DOHH2 (cell line): ENCODE measurements around the gene DENND1A.

Source experiments
- H3F3A ChIP-seq: fragments of 200-600 bp; sonication (generic), shearing (Covaris generic); 2 replicates; pipeline ENCODE4 v1.6.0; 2016; ENCODE audit warnings: antibody characterized with exemption, mild to moderate bottlenecking; ENCODE audit not compliant: control insufficient read depth, insufficient read depth
- H3K27ac ChIP-seq: fragments of 200-600 bp; sonication (generic); 2 replicates; pipeline ENCODE4 v1.5.1; 2014; ENCODE audit warnings: low read depth, mild to moderate bottlenecking, low read length, moderate library complexity
- H3K27me3 ChIP-seq: fragments of 200-600 bp; sonication (generic); 2 replicates; pipeline ENCODE4 v1.6.1; 2014; ENCODE audit warnings: mild to moderate bottlenecking, low read length, mixed read lengths; ENCODE audit not compliant: control insufficient read depth
- H3K36me3 ChIP-seq: fragments of 200-600 bp; sonication (generic); 2 replicates; pipeline ENCODE4 v1.6.1; 2014; ENCODE audit warnings: mild to moderate bottlenecking, low read length, moderate library complexity, mixed read lengths; ENCODE audit not compliant: control insufficient read depth
- H3K4me1 ChIP-seq: fragments of 200-600 bp; sonication (generic); 2 replicates; pipeline ENCODE4 v1.6.1; 2014; ENCODE audit warnings: mild to moderate bottlenecking, low read length, mixed read lengths; ENCODE audit not compliant: control insufficient read depth
- H3K4me2 ChIP-seq: fragments of 200-600 bp; sonication (generic); 2 replicates; pipeline ENCODE4 v1.6.0; 2014; ENCODE audit warnings: mild to moderate bottlenecking, low read length, moderate library complexity
- H3K4me3 ChIP-seq: fragments of 200-600 bp; sonication (generic); 2 replicates; pipeline ENCODE4 v1.5.1; 2014; ENCODE audit warnings: mild to moderate bottlenecking, low read length, mixed read lengths
- H3K79me2 ChIP-seq: fragments of 200-600 bp; sonication (generic); 2 replicates; pipeline ENCODE4 v1.6.1; 2014; ENCODE audit warnings: mild to moderate bottlenecking, low read length, mixed read lengths; ENCODE audit not compliant: control insufficient read depth
- H3K9me2 ChIP-seq: fragments of 200-600 bp; sonication (generic); replicated peaks from 2 replicates; pipeline ENCODE4 v1.6.1; 2014; ENCODE audit warnings: mild to moderate bottlenecking, low read length, mixed read lengths; ENCODE audit not compliant: control insufficient read depth
- H3K9me3 ChIP-seq: fragments of 200-600 bp; sonication (generic); 2 replicates; pipeline ENCODE4 v1.6.1; 2014; ENCODE audit warnings: antibody characterized with exemption, low read length, mixed read lengths; ENCODE audit not compliant: control insufficient read depth, insufficient read depth
- H4K20me1 ChIP-seq: fragments of 200-600 bp; sonication (generic); 2 replicates; pipeline ENCODE4 v1.6.0; 2014; ENCODE audit warnings: low read depth, mild to moderate bottlenecking, antibody characterized with exemption, low read length, moderate library complexity; ENCODE audit not compliant: control insufficient read depth, insufficient read depth
- EZH2phosphoT487 ChIP-seq: fragments of 200-600 bp; sonication (generic); IDR thresholded peaks from 2 replicates; pipeline ENCODE4 v1.6.1; 2017; ENCODE audit warnings: borderline replicate concordance, mild to moderate bottlenecking, antibody characterized with exemption, low read length, moderate library complexity, mixed read lengths
- TF ChIP-seq, protein P1 (sequence below): fragments of 200-600 bp; sonication (generic); IDR thresholded peaks from one replicate; pipeline ENCODE4 v1.5.1; 2014; ENCODE audit warnings: antibody characterized with exemption, mild to moderate bottlenecking, low read depth, low read length; ENCODE audit not compliant: poor library complexity, severe bottlenecking

Gene DENND1A

DNA sequence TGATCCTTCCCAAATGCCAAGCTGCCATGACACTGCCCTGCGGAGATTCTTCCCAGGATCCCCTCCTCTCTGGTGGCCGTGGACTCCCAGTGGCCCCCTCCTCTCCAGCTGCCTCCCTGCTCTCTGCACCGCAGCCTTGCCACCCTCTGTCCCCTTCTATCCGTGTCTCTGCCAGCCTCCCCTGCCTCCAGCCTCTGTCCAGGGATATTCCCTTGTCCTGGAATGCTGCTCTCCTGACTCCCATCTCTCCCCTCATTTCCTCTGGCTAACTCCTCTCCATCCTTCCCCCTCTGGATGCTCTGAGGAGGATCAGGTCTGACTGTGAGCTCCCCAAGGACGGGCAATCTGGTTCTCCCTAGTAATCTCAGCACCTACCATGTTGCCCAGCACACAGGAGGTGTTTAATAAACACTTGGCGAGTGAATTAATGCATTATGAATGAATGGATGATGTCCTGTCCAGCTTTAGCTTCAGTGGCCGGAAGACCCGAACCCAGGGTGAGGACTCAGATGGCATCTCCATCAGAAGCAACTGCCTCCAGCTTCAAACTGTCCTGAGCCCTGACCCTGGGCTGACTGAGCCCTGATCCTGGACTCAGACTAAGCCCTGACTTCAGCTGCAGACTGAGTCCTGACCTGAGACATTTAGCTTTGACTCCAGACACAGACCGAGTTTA lies 581.5 kb downstream of the DENND1A start:
- peak overlapping the region; percentile 38 for H3K27ac ChIP-seq
- H3K79me2 ChIP-seq: peaks cover 25% of the 10 kb centered on the region
- TF ChIP-seq, protein P1, sequence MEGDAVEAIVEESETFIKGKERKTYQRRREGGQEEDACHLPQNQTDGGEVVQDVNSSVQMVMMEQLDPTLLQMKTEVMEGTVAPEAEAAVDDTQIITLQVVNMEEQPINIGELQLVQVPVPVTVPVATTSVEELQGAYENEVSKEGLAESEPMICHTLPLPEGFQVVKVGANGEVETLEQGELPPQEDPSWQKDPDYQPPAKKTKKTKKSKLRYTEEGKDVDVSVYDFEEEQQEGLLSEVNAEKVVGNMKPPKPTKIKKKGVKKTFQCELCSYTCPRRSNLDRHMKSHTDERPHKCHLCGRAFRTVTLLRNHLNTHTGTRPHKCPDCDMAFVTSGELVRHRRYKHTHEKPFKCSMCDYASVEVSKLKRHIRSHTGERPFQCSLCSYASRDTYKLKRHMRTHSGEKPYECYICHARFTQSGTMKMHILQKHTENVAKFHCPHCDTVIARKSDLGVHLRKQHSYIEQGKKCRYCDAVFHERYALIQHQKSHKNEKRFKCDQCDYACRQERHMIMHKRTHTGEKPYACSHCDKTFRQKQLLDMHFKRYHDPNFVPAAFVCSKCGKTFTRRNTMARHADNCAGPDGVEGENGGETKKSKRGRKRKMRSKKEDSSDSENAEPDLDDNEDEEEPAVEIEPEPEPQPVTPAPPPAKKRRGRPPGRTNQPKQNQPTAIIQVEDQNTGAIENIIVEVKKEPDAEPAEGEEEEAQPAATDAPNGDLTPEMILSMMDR: no peak
- no peak for TF ChIP-seq EZH2phosphoT487

DNA sequence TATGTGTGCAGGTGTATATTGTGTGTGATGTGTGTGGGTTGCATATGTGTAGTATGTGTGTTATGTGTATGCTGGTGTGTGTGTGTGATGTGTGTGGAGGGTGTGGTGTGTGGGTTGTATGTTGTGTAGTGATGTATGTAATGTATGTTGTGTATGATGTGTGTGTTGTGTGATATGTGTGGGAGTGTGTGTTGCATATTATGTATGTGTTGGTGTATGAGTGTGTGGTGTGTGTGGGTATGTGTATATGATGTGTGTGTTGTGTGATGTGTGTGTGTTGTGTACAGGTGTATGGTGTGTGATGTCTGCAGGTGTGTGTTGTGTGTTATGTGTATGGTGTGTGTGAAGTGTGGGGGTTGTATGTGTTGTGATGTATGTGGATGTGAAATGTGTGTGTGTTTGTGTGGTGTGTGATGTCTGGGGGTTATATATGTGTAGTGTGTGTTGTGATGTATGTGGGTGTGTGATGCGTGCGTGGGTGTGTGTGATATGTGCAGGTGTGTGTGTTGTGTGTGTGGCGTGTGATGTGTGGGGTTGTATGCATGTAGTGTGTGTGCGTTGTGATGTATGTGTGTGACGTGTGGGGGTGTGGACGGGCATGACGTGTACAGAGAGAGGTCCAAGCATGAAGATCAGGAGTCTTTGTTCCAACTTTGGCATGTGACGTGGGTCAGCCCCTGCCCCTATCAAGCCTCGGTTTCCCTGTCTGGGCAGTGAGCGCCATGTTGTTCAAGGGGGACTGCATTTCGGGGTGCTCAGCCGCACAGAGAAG lies 582.5 kb downstream of the DENND1A start:
- H3K4me2 ChIP-seq: 0 out of 2 replicates have a peak overlapping the region, but pooled peaks have one; percentile 88
- peaks cover 45% of the 10 kb centered on the region for H3F3A ChIP-seq
- H3K27ac ChIP-seq: no peak overlapping the region
- H3K79me2 ChIP-seq: peaks cover 26% of the 10 kb centered on the region
- no peak for TF ChIP-seq EZH2phosphoT487
- TF ChIP-seq, protein P1: no peak
- H3K36me3 ChIP-seq: no peaks in the 10 kb centered on the region
- H3K9me2 ChIP-seq: no peaks in the 10 kb centered on the region
- H3K4me3 ChIP-seq: no peak overlapping the region
- no peaks in the 10 kb centered on the region for H3K27me3 ChIP-seq
- H3K9me3 ChIP-seq: no peaks in the 10 kb centered on the region
- H3K4me1 ChIP-seq: peaks cover 74% of the 10 kb centered on the region
- no peaks in the 10 kb centered on the region for H4K20me1 ChIP-seq

More for the DNA sequence above, 581.5 kb downstream of the DENND1A start:
- H3K36me3 ChIP-seq: no peaks in the 10 kb centered on the region
- H3F3A ChIP-seq: peaks cover 39% of the 10 kb centered on the region
- H4K20me1 ChIP-seq: no peaks in the 10 kb centered on the region
- no peak overlapping the region for H3K4me3 ChIP-seq
- H3K4me2 ChIP-seq: no peak overlapping the region
- no peaks in the 10 kb centered on the region for H3K27me3 ChIP-seq
- peaks cover 64% of the 10 kb centered on the region for H3K4me1 ChIP-seq
- no peaks in the 10 kb centered on the region for H3K9me3 ChIP-seq
- H3K9me2 ChIP-seq: no peaks in the 10 kb centered on the region

DNA sequence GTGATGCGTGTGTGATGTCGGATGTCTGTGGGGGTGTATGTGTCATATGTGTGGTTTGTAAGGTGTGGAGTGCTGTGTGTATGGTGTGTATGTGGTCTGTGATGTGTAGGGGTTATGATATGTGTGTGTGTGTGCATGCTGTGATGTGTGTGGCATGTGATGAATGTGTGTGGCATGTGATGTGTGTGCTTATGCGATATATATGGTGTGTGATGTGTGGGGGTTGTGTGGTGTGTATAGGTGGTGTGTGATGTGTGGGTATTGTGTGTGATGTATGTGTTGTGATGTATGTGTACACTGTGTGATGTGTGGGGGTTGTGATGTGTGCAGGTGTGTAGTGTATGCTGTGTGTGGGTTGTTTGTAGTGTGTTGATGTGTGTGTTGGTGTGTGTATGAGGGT lies 583.1 kb downstream of the DENND1A start:
- H3K9me2 ChIP-seq: no peaks in the 10 kb centered on the region
- TF ChIP-seq EZH2phosphoT487: no peak
- TF ChIP-seq, protein P1: no peak
- H3K4me2 ChIP-seq: peak overlapping the region; percentile 88
- peak overlapping the region; percentile 55 for H3K4me3 ChIP-seq
- no peaks in the 10 kb centered on the region for H3K36me3 ChIP-seq
- H3K79me2 ChIP-seq: peaks cover 32% of the 10 kb centered on the region
- H3K27me3 ChIP-seq: no peaks in the 10 kb centered on the region
- H4K20me1 ChIP-seq: no peaks in the 10 kb centered on the region
- H3K27ac ChIP-seq: peak overlapping the region; percentile 99
- H3K9me3 ChIP-seq: no peaks in the 10 kb centered on the region
- H3K4me1 ChIP-seq: peaks cover 81% of the 10 kb centered on the region
- peaks cover 45% of the 10 kb centered on the region for H3F3A ChIP-seq
